Nucleus accumbens (tissue), 56 donors: ENCODE measurements around the gene EIF2AK3.
"Not testable (repeated sequence)": the region's sequence is repeated elsewhere in the genome, so short reads cannot be mapped to it uniquely, and the experiment has no call there.

Experiments
- DNase-seq, 56 donors: peaks; one replicate each; lab custom pipeline; 2025; lab: John Stamatoyannopoulos, UW

The EIF2AK3 gene

DNA sequence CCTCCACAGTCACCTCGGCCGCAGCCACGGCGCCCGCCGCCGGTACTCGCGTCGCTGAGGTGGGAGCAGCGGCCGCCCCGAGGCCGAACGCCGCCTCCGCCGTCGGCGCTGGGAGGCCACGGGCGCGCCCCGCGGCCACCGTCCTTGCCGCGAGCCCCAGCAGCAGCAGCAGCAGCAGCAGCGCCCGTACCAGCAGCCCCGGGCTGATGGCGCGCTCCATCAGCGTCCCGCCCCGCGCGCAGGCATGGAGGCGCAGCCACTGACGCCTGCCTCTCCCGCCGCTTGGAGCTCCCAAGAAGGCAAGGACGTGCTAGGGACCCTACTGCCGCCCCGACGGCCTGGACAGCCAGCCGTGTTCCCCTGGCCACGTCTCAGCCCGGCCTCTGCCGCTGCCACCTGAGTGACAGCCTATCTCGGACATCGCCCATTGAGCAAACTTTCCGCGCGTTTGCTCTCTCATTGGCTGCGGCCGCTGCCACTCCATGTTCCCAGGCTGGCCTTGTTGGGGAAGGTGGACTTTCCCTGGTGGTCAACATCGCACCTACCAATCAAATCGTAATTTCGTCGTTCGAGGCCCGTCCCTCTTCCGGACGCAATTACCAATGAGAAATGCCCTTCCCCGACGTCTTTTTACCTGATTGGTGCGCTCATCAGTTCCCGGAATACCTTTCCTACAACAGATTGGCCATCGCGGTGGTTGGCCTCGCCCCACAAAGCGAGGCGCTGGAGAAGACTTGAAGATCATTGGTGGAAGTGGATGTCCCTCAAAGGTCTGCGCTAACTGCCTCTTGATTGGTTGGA lies at the start of gene EIF2AK3:
TSS of gene EIF2AK3 (minus strand) at position 410 of the 801 bp plus-strand sequence. CDS start at position 220, 190 bp downstream.
- peak; percentile 89 to 100 (median 99) for DNase-seq

DNA sequence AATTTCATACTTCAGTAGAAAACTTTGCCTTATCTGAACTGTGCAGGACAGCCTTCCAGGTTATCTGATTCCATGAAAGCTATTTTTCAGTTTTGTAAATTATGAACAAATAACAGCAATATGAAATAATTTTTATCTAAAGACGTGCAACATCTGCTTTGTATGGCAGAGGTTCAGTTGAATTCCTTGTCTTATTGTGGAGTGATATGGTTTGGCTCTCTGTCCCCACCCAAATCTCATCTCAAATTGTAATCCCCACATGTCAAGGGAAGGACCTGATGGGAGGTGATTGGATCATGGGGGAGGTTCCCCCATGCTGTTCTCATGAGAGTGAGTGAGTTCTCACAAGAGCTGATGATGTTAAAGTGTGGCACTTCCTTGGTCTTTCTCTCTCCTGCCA lies 46.1 kb upstream of the EIF2AK3 start:
- DNase-seq = no peak

- peak in 4 of 56 donors; percentile 1 to 12 (median 4) for DNase-seq
Observed at GRCh38 chr2:88671786-88672427, 44.6 kb upstream of the EIF2AK3 start.

DNA sequence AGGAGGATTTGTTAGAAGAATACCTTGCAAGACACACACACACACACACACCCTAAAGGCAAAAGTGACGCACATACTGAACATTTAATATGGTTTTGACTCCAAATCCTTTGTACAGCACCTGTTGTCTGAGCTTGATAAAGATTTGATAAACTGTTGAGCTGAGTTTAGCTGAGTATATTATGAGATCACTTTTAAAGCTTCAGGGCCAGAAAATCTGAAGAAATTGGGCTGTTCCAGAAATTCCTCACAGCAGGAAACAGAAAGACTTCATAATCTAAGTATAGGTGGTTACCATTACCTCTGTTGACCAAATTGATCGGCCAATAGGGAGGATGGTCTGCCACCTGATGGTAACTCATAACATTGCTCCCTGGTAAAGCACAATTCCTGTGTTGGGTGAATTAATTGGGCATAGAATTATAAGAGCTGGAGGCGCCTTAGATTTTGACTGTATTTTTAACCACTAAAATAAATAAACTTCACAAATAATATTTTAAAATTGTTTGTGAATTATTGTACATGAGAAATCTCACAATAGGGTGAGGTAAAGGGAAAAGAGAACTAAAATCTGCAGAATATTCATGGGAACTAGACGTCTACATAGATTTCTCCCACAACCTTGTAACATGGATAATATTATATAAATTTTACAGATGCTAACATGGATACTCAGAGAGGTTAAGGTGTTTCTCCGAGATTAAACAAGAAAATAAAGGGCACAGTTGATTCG lies 42.4 kb upstream of the EIF2AK3 start:
- DNase-seq = peak in 1 of 56 donors; percentile 5

- DNase-seq = no peak
Observed at GRCh38 chr2:88668862-88669261, 41.6 kb upstream of the EIF2AK3 start.

- no peak for DNase-seq
Observed at GRCh38 chr2:88667219-88667618, 40.0 kb upstream of the EIF2AK3 start.

DNA sequence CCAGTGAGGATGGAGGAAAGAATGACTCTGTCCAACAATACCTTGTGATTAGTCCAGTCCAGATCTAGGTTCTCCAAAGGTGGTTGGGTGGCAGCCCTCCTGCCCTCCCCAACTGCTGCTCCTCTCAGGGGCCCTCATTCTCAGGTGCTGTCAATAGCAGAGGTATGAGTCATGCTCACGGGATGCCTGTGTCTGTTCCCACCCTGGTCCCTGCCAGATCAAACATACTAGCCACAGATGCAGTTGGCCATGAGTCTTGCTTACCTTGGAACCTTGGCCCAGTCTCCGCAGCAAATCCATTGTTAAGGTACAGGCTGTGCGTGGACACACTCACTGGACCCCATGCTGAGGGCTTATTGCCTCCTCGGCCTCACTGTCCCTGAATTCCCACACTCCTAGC lies 39.3 kb upstream of the EIF2AK3 start:
- DNase-seq = no peak

DNA sequence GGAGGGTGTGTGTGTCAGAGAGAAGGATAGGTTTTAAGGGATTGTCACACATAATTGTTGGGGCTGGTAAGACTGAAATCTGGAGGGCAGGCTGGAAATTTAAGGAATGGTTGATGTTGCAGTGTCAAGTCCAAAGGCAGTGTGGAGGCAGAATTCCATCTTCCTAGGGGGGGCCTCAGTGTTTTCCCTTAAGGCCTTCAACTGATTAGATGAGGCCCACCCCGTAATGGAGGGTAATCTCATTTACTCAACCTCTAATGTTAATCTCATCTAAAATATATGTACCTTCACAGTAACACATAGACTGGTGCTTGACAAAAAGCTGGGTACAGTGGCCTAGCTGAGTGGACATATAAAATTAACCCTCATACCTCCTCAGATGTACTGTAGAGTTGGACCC lies 33.4 kb upstream of the EIF2AK3 start:
- DNase-seq = no peak

DNA sequence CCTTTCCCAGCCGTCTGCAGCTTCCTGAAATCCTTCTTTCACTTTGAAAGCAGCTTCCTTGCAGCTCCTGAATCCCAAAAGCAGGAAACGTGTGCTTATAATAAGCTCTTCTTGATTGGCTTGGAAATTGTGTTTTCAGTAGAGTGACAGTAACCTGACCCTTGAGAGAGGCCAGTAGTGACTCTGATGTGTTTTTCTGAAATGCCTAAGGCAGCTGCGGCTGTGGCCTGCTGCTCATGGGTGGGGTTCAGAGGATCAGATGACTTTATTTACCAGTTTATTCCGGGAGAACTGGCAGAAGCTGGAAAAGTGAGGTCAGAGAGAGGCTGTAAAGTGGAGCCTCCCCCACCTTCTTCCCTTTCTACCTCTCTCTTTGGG lies 32.3 kb upstream of the EIF2AK3 start:
- DNase-seq = no peak

DNA sequence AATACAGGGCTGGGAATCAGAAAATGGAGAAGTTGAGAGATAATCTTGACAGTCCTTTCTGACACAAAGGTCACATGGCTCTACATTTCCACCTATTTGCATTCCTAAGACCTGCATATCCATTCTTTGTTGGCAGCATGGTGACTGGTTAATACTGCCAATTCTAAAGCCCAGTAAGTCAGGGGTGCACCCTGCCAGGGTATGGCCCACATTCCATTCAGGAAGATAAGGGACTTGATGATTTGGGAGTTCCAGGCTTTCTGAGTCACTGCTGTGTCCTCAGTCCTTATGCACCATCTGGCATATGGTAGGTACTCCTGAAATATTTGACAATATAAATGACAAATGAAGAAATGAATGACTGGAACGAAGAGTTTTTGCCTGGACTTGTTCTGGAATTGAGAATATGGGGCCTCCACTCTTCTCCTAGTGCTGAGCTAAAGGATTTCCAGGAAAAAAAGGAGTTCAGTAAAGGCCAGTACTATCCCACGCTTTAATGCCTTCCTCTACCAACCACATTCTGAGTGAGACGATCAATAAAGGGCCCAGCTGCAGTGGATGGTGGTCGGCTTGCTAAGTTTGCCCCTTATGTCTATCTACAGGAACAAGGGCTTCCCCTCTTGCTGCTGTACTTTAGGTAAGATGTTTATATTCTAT lies 31.7 kb upstream of the EIF2AK3 start:
- no peak for DNase-seq

DNA sequence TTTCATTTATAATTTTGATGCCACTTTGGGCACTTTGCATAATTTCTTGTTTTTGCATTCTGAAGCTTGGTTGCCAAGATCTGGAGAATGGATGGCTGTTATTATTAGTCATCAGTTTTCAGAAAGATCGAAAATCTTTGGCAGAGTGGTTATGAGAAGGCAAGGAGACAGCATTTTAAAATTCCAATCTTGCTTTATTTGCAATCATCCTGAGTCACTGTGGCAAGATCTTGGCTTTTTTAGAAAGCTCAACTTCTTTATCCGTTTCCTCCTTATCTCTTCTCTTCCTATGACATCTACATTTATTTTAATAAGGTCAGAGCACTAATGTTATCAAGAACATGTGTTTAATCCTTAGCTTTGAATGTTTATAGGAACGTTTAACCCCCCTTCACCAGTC lies 31.1 kb upstream of the EIF2AK3 start:
- DNase-seq = no peak

DNA sequence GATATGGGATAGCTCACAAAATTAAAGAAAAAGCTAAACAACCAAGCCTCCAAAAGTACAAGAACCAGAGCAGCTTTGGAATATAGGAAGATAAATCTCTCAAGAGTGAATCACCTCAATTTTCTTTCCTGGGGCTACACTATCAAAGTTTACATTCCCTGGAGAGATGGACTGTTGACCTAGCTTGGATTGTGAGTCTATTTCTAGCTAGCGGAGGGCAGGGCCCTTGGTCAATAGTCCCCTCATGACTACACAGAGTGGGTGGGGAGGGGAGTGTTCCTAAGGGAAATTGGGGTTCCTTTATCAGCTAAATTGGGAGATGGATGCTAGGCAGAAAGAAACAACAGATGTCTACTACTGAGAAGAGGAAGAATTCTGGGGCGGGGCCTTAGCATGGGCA lies 29.9 kb upstream of the EIF2AK3 start:
- DNase-seq = no peak

DNA sequence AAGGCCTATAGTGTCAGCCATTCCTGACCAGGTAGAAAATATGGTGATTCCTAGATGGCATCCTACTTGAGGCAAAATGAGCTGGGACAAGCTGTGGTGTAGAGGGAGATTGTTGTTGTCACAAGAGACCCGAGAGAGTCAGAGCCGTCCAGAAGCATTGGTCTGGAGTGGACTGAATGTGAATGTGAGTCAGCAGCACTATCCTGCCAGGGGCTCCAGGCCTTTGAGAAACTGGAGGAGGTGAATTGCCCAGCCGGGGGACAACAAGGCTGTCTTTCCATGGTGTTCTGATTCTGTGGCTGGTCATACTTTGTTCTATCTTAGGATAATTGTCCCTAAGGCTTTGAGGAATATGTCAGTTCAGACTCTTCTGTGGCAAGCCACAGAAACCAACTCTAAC lies 29.4 kb upstream of the EIF2AK3 start:
- DNase-seq = no peak

- no peak for DNase-seq
Observed at GRCh38 chr2:88654714-88655113, 27.4 kb upstream of the EIF2AK3 start.

- DNase-seq = no peak
Observed at GRCh38 chr2:88651646-88652045, 24.4 kb upstream of the EIF2AK3 start.

GRCh38 chr2:88645291-88645882 lies 18.1 kb upstream of the EIF2AK3 start:
- DNase-seq = not testable (repeated sequence)

GRCh38 chr2:88642278-88642677 lies 15.0 kb upstream of the EIF2AK3 start:
- no peak for DNase-seq

GRCh38 chr2:88641330-88641729 lies 14.1 kb upstream of the EIF2AK3 start:
- no peak for DNase-seq

GRCh38 chr2:88639865-88640264 lies 12.6 kb upstream of the EIF2AK3 start:
- no peak for DNase-seq

GRCh38 chr2:88638743-88639142 lies 11.5 kb upstream of the EIF2AK3 start:
- no peak for DNase-seq
